Measurements from ENCODE around the gene MFAP3. TPM values are rescaled to one million over a fixed set of nuclear protein-coding genes. Genes with fewer than 3 reads are reported as not detected.

The MFAP3 gene
- total and polyA plus RNA-seq, 9 donors: 9.1 to 33.2 (median 23.2) TPM

DNA sequence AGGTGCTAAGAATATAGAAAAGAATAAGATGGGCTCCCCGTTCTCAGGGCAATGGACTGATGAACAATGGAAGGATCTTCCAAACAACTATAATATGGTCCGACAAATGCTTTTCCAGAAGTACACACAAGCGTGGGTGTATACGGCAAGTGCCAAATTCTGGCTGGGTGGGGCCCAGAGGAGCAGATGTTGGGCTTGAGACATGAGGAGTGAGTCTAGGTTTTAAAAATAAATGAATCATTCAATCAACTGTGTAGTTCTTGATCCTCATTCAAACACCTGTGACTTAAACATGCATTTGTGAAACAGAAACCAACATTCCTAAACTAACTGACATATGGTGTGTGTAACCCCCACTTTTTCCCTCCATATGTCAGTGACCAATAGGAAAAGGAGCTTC is 47.9 kb downstream of the MFAP3 start:
- intact Hi-C loops (cut with DNase I): loop anchor here in 1 of 4 donors (10.0 kb wide), 1 partner anchor 88 kb away; no protein-coding TSS in a partner anchor
- no peaks in the 10 kb centered on the region for H3K4me1 ChIP-seq (ENCODE audit: insufficient read depth)
- no peaks in the 10 kb centered on the region for H3K36me3 ChIP-seq
- WGBS, 3 donors: 49 to 64% (median 54%) methylated on average over 4 of the region's 4 CpGs
- H3K9me3 ChIP-seq: no peaks in the 10 kb centered on the region
- no peak overlapping the region for H3K27ac ChIP-seq
- H3K4me3 ChIP-seq: no peak overlapping the region
- TF ChIP-seq POLR2A (IDR thresholded peaks at IDR 0.05) (no peak), EP300 (IDR thresholded peaks at IDR 0.05) (no peak)
- TF ChIP-seq, protein P1, sequence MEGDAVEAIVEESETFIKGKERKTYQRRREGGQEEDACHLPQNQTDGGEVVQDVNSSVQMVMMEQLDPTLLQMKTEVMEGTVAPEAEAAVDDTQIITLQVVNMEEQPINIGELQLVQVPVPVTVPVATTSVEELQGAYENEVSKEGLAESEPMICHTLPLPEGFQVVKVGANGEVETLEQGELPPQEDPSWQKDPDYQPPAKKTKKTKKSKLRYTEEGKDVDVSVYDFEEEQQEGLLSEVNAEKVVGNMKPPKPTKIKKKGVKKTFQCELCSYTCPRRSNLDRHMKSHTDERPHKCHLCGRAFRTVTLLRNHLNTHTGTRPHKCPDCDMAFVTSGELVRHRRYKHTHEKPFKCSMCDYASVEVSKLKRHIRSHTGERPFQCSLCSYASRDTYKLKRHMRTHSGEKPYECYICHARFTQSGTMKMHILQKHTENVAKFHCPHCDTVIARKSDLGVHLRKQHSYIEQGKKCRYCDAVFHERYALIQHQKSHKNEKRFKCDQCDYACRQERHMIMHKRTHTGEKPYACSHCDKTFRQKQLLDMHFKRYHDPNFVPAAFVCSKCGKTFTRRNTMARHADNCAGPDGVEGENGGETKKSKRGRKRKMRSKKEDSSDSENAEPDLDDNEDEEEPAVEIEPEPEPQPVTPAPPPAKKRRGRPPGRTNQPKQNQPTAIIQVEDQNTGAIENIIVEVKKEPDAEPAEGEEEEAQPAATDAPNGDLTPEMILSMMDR (IDR thresholded peaks at IDR 0.05): no peak
- DNase-seq: no peak
- H3K27me3 ChIP-seq: no peaks in the 10 kb centered on the region

DNA sequence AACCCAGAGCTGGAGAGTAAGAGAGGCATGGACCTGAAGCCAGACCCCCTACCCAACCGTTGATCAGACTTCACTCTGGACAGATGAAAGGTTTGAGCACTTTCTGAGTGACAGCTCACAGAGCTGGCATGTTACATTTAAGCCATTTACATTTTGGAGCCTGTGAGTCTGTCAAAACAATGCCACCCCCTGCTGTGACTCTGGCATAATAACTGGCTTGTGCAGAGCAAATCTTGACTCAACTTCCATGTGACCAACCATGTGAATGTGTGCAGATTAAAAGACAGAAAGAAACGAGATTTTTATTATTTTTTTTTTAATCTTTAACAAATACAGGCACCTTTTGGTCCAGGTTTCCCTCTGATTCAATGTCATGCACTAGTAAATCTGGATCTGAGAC is 48.5 kb downstream of the MFAP3 start:
- intact Hi-C loops (cut with DNase I): loop anchor here in 1 of 4 donors (10.0 kb wide), 1 partner anchor 88 kb away; no protein-coding TSS in a partner anchor
- 50 to 62% (median 57%) methylated on average over 2 of the region's 2 CpGs for WGBS, 3 donors

DNA sequence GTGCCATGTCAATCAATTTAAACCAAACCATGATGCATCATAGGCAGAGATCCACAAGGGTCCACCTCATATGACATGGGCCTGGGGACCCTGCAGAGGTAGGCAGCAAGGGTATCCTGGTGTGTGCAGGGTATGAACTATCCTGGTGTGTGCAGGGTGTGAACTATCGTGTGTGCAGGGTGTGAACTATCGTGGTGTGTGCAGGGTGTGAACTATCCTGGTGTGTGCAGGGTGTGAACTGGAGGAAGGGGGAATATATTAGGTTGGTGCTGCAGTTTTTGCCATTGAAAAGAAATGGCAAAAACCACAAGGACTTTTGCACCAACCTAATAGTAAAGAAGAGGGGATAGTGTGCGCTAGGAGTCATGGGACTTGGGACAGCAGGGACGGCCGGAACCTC is 50.0 kb downstream of the MFAP3 start:
- TF ChIP-seq, protein P1 (IDR thresholded peaks at IDR 0.05): no peak
- no peak for TF ChIP-seq POLR2A (IDR thresholded peaks at IDR 0.05)
- TF ChIP-seq EP300 (IDR thresholded peaks at IDR 0.05): no peak
- intact Hi-C loops (cut with DNase I): loop anchor here in 1 of 4 donors (10.0 kb wide), 1 partner anchor 86 kb away; no protein-coding TSS in a partner anchor
- DNase-seq: no peak
- Histone ChIP-seq H3K4me3 (no peak overlapping the region), H3K27me3 (no peaks in the 10 kb centered on the region), H3K36me3 (no peaks in the 10 kb centered on the region), H3K4me1 (ENCODE audit: insufficient read depth) (no peaks in the 10 kb centered on the region), H3K27ac (no peak overlapping the region), H3K9me3 (no peaks in the 10 kb centered on the region)
- WGBS, 3 donors: 91 to 95% (median 93%) methylated on average over 5 of the region's 5 CpGs

More for the DNA sequence above, 48.5 kb downstream of the MFAP3 start:
- no peak overlapping the region for H3K4me3 ChIP-seq
- H3K36me3 ChIP-seq: no peaks in the 10 kb centered on the region
- no peaks in the 10 kb centered on the region for H3K9me3 ChIP-seq
- no peak overlapping the region for H3K27ac ChIP-seq
- H3K4me1 ChIP-seq (ENCODE audit: insufficient read depth): no peaks in the 10 kb centered on the region
- no peaks in the 10 kb centered on the region for H3K27me3 ChIP-seq
- TF ChIP-seq, protein P1 (IDR thresholded peaks at IDR 0.05): no peak
- TF ChIP-seq POLR2A (IDR thresholded peaks at IDR 0.05) (no peak), EP300 (IDR thresholded peaks at IDR 0.05) (no peak)
- no peak for DNase-seq

DNA sequence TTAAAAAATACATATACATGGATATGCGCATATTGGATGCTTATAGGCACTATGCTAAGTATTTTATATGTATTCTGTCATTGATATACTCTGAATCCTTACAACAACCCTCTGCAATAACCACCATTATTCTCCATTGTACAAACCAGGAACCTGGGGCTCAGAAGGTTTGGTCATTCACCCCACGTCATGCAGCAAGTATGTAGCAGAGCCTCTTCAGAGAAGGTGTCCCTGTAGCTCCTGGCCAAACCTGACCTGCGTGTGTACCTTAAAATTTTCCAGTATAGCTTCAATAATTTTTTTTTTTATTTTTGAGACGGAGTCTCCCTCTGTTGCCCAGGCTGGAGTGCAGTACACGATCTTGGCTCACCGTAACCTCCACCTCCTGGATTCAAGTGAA is 51.9 kb downstream of the MFAP3 start:
- no peak for DNase-seq
- Histone ChIP-seq H3K4me1 (ENCODE audit: insufficient read depth) (no peaks in the 10 kb centered on the region), H3K27me3 (no peaks in the 10 kb centered on the region), H3K9me3 (no peaks in the 10 kb centered on the region), H3K27ac (no peak overlapping the region), H3K36me3 (no peaks in the 10 kb centered on the region), H3K4me3 (no peak overlapping the region)
- intact Hi-C loops (cut with DNase I): no loop called here
- 93 to 98% (median 93%) methylated on average over 6 of the region's 6 CpGs for WGBS, 3 donors
- TF ChIP-seq EP300 (IDR thresholded peaks at IDR 0.05) (no peak), POLR2A (IDR thresholded peaks at IDR 0.05) (no peak)
- TF ChIP-seq, protein P1 (IDR thresholded peaks at IDR 0.05): no peak

All from ovary (tissue), 9 donors.